HG02981 (cell line): ENCODE results near the gene SPIB.
"Not testable (repeated sequence)": the region's sequence is repeated elsewhere in the genome, so short reads cannot be mapped to it uniquely, and the experiment has no call there.

Experiments used
- ATAC-seq: cut with Tn5 transposase; IDR thresholded peaks from one replicate; pipeline ENCODE4 v1.9.1; 2021; ENCODE audit warnings: mild to moderate bottlenecking, moderate library complexity; ENCODE audit not compliant: unreplicated experiment

The SPIB gene

DNA sequence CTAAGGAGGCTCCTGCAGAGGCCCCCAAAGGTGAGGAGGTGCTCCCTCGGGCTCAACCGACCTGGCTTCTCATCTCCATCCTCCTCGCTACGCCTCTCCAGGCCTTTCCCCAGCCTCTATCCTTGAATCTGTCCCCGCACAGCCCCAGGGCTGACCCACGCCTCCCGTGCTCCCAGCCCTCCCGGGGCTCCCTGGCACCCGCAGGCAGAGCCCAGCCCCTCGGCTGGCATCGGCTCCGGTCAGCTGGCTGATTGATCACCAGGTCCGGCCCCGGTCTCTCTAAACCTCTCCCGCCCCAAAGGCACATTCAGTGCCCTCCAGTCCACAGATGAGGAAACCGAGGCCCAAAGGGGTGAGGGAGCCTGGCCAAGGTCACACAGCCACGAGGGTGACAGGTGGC, 16.5 kb downstream of the SPIB start:
- no peak for ATAC-seq

DNA sequence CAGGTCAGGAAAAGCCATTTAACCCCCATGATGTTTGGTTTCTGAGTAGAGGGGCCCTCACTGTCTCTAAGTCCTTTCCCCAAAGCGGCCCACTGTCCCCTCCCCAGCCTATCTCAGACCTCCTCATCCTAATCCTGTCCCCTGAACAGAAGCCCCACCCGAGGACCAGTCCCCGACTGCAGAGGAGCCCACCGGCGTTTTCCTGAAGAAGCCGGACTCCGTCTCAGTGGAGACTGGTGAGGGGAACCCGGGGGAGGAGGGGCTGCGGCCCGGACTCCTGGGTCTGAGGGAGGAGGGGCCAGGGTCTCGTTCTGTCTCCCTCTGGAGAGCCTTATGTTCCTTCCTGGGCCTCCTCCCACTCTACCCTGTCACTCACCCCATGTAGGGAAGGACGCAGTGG, 16.9 kb downstream of the SPIB start:
- no peak for ATAC-seq

DNA sequence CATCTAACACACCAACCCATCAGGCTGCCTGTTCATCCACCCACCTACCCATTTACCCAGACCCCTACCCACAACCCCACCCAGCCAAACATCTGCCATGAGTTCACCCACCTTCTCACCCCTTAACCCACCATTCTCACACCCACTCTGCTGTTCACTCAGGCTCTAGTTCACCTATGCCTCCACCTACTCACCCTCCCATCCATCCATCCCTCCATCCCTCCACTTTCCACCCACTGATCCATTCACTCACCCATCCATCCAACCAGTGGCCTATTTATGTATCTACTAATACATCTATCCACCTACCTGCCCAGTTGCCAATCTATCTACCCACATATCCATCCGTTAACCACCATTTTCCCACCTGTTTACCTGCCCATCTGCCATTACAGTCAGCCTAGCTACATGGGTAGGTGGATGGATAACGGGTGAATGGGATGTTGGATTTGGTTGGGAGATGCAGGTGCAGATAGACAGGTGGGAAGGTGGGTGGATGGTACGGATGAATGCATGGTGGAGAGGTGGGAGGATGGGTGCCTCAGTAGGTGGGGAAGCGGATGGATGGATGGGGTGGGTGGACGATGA, 19.2 kb downstream of the SPIB start:
- ATAC-seq: no peak

DNA sequence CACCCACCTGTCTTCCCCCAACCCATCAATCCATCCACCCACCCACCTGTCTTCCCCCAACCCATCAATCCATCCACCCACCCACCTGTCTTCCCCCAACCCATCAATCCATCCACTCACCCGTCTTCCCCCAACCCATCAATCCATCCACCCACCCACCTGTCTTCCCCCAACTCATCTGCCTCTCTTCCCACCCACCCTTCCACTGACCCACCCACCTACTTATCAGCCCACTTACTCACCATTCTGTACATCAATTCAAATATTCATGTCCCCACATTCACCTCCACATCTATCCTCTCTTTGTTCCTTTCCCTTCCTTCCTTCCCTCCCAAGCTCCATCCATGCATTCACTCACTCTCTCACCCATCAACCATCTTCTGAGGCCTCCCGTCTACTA, 20.4 kb downstream of the SPIB start:
- not testable (repeated sequence) for ATAC-seq

DNA sequence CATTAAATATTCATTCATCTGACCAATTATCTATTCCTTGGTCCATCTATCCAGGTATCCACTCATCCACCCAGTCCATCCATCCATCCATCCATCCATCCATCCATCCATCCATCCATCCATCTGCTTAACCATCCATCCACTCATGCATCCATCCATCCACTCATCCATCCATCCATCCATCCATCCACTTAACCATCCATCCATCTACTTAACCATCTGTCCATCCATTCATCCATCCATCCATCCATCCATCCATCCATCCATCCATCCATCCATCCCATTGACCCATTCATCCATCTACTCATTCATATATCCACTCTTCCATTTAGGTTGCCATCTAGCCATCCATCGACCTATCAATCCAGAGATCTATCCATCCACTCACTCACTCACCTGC, 25.3 kb downstream of the SPIB start:
- no peak for ATAC-seq

DNA sequence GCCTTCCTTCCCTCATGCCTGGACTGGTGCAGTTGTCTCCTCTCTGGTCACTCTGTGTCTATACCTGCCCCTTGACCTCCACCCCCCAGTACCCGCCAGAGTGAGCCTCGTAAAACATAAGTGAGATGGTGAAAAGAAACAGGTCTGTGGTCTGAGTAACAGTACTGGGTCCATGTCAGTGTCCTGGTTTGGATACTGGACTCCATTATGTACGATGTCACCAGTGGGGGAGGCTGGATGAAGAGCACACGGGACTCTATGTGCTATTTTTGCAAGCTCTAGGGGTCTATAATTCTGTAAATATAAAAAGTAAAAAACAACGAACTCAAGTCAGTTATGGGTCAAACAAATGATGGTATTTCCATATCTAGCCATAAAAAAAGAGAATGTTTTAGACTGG, 28.3 kb downstream of the SPIB start:
- no peak for ATAC-seq

DNA sequence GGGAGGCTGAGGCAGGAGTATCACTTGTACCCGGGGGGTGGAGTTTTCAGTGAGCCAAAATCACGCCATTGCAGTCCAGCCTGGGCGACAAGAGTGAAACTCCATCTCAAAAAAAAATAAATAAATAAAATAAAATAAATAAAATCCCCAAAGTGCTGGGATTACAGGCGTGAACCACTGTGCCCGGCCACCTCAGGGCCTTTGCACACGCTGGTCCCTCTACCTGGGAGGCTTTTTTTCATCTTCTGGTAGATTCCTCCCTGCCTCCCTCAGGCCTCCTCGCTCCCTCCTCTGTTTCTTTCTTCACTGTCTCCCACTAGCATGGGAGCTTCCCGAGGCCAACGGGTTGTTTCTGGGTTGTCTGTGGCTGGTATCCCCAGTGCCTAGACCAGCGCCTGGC, 29.0 kb downstream of the SPIB start:
- ATAC-seq: no peak

DNA sequence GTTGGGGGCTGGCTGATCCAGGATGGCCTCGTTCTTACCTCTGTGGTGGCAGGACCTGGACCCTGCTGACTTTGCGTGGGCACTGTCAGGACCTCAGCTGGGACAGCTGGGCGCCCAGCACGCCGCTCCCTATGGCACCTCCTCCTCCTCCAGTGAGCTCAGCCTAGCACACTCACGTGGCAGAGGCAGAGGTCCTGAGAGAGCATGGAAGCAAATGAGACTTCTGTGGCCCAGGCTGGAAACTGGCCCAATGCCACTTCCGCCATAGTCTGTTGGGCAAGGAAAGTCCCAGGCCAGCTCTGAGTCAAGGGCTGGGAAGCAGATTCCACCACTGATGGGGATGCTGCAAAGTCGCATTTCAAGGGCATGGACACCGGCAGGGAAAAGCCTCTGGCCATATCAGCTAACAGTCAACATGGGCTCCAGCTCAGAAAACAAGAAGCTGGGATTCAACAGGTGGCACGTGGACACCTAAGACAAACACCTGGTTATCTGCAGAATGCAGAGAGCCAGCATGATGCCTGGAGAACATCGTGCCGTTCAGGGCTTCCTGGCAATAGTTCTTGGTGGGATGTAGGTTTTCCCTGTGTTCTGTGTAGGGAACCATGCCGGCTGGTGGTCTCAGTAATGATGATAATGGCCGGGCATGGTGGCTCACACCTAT, 30.6 kb downstream of the SPIB start:
- ATAC-seq: no peak

DNA sequence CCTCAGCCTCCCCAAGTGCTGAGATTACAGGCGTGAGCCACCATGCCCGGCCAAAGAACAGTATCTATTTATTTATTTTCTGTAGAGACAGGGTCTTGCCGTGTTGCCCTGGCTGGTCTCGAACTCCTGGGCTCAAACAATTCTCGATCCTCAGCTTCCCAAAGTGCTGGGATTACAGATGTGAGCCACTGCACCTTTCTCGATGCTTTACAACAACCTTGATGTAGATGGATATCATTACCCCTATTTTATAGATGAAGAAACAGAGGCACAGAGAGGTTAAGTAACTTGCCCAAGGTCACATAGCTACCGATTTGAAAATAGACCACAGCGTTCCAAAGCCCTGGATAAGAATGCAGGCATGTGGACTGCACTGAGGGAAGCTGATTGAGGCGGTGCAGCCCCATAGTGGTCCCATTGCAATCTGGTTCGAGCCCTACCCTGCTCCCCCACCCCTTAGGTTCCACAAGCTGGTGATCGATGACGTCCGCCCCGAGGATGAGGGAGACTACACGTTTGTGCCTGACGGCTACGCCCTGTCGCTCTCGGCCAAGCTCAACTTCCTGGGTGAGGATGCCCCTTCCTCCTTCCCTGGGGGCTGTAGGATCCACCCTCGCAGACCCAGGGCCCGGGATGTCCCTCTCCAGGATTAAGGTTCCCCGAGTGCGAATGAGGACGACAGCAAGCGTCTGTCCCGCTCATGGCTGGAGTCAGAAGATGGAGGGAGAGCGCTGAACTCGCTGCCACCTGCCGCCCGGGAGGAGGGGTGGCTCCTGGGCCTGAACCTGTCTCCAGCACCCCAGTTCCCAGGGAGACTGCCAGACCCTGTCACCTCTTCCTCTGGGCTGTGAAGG, 31.9 kb downstream of the SPIB start:
- ATAC-seq: no peak

DNA sequence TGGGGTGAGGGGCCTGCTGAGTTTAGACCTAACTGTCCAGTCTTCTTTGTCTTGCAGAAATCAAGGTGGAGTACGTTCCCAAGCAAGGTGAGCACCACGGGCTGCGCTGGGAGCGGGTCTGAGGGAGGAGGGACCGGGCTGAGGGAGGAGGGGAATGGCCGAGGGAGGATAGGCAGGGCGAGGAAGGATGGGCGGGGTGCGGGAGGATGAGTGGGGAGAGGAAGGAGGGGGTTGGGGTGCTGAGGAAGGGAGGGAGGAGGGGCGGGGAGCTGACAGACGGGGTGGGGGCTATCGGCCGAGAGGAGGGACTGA, 32.4 kb downstream of the SPIB start:
- ATAC-seq: no peak

DNA sequence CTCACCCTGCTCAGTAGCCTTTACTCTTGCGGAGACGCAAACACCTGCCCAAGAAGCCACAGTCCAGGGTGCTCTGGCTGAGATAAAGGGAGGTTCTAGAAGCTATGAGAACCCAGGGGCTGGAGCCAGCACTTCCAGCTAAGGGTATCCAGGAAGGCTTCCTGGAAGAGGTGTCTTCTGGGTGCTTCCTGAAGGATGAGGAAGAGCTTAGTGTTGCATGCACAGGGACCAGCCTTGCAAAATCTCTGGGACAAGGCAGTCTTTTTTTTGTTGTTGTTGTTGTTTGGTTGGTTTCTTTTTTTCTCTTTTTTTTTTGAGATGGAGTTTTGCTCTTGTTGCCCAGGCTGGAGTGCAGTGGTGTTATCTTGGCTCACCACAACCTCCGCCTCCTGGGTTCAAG, 34.5 kb downstream of the SPIB start:
- no peak for ATAC-seq

DNA sequence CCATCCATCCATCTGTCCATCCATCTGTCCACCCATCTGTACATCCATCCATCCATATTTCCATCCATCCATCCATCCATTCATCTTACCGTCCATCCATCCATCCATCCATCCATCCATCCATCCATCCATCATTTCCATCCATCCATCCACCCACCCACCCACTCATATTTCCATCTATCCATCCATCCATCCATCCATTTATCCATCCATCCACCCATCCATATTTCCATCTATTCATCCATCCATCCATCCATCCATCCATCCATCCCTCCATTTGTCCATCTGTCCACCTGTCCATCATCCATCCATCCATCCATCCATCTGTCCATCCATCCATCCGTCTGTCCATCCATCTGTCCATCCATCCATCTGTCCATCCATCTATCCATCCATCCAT, 37.3 kb downstream of the SPIB start:
- ATAC-seq: no peak

DNA sequence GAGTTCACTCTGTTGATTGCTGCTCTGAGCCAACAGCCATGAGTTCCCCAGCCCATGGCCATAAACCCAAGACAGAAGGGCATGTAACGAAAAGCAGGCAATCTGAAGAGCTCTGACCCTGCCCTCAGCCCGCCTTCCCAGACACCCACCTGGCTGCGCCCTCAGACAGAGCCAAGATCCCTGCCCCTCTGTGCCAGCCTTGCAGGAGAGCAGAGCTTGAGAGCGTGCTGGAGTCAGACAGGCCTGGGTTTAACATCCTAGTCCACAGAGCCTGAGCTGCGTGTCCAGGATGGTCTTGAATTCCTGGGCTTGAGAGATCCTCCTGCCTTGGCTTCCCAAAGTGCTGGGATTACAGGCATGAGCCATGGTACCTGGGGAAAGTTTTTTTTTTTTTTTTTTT, 38.6 kb downstream of the SPIB start:
- no peak for ATAC-seq

DNA sequence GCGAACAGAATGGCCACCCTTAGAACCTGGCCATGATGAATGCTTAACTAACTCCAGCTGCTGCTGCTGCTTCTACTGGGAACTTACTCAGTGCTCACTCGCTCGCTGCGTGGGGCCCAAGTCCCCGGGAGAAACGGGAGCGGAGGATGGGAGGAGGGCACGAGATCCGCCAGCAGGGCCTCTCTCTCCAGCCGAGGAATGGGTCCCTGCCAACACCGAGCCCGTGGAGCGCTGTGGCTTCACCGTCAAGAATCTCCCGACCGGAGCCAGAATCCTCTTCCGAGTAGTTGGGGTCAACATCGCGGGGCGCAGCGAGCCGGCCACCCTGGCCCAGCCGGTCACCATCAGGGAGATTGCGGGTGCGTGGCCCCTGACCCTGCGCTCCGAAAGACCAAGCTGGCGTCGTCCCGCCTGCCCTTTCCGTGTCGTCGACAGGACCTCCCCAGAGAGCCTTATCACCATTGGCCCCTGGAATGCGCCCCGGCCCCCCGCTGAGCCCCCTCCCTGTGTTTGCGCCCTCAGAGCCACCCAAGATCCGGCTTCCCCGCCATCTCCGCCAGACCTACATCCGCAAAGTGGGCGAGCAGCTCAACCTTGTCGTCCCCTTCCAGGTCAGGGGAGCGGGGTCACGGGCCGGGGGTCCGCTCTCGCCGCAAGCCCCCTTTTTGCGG, 39.8 kb downstream of the SPIB start:
- ATAC-seq: no peak

DNA sequence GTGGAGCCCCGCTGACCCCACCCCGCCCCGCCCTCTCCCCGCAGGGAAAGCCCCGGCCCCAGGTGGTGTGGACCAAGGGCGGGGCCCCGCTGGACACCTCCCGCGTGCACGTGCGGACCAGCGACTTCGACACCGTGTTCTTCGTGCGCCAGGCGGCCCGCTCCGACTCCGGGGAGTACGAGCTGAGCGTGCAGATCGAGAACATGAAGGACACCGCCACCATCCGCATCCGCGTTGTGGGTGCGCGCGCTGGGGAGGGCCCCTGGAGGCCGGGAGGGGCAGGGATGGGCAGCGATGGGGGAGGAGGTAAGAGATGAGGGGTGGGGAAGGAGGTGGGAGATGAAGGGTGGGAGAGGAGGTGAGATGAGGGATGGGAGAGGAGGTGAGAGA, 40.3 kb downstream of the SPIB start:
- no peak for ATAC-seq

DNA sequence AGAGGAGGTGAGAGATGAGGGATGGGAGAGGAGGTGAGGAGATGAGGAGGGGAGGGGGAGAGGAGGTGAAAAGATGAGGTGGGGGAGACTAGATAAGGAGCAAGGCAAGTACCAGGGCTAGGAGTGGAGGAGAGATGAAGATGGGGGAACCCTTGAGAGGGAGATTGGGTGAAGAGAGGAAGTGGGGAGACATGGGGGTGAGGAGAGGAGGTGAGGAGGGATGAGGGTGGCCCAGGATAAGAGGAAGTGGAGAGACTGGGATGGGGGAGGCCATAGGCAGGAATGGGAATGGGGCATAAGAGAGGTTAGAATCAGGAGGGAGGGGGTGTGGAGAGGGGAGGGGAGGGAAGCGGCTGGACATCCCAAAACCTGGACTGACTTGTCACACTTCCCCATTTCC, 40.9 kb downstream of the SPIB start:
- no peak for ATAC-seq

DNA sequence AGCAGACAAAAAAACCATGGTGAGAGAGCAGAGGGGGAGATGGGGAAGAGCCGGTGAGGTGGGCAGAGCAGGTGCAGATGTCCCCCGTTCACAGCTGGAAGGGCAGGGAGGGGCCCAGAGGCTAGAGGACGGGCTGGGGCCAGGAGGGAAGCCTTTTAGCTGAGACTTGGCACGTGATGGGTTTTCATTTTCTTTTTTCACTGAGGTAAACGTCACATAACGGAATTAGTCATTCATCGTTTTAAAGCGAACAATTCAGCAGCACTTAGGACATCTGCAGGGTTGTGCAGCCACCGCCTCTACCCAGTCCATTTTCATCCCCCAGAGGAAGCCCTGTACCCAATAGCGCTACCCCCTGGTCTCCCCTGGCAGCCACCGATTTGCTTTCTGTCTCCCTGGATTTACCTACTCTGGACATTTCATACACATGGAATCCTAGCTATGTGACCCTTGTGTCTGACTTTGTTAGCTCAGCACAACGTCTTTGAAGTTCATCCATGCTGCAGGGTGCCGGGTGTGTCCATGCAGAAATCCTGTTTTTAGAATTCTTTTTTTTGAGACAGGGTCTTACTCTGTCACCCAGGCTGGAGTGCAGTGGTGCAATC, 41.5 kb downstream of the SPIB start:
- ATAC-seq: peak; percentile 63

DNA sequence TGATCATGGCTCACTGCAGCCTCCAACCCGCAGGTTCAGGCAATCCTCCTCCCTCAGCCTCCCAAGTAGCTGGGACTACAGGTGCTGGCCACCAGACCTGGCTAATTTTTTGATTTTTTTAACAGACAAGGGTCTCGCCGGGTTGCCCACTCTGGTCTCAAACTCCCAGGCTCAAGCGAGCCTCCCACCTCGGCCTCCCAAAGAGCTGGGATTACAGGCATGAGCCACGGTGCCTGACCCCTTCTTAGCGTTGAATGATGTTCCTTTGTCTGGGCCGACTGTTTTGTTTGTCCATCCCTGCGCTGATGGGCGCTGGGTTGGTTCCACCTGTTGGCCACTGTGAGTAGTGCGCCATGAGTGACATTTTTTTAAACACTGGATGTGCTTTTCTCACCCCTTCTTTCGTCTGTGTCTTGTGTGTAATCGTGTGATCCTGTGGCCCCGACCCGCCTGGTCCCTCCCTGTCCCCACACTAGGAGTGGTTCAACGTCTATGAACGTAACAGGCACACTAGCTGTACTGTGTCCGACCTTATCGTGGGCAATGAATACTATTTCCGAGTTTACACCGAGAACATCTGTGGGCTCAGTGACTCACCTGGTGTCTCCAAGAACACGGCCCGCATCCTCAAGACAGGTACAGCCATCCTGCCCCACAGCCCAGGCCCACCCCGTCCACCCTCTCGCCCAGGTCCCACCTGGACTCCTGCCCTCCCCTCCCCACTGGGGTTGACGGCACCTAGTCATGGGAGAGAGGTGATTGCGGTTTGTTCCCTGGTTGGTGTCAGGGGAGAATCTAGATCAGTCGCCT, 42.5 kb downstream of the SPIB start:
- ATAC-seq: peak; percentile 47

DNA sequence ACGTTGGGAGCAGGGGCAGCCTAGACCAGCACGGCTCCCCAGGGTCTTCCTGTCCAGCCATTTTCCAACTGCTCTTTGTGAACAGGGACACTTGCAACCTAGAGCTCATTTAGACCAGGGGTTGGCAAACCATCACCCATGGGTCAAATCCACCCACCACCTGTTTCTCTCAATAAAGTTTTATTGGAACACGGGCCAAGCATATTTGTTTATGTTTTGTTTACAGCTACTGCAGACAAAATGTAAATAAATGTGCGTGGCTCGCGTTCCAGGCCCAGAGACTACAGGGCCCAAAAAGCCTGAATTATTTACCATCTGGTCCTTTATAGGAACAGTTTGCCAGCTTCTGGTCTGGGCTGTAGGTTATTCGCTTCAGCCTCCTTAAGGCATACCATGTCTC, 44.2 kb downstream of the SPIB start:
- no peak for ATAC-seq

DNA sequence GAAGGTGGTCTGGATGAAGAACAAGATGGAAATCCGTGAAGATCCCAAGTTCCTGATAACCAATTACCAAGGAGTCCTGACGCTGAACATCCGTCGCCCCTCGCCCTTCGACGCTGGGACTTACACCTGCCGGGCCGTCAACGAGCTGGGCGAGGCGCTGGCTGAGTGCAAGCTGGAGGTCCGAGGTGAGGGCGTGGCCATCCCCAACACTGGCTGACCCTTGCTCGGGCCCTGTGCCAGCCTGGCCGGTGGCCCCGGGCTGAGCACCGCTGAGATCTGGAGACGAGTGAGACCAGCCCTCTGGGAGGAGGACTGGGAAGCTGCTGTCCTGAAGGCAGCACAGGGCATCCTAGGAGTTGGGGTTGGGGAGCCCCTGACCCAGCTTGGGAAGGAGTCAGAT, 45.6 kb downstream of the SPIB start:
- ATAC-seq: no peak

DNA sequence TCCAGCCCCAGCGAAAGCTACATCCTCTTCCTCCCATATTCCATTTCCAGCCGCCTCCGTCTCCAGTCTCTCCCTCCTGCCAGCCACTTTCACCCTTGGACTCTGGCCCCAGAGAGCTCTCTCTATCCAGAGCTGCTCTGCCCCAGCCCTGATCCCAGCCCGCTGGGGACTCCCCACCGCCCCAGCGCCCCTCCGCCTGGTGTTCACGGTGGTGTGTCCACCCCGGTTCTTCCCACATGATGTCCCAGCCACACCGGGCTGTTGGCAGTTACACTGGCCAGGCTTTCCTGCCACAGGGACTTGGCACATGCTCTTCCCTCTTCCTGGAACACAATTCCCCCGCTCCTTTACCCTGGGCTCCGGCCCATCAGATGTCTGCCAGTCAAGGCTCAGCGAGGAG, 46.3 kb downstream of the SPIB start:
- no peak for ATAC-seq
